ENCODE data around the gene BAIAP2L2. TPM values are rescaled to one million over a fixed set of nuclear protein-coding genes. Genes with fewer than 3 reads are reported as not detected.

BAIAP2L2 gene
- total and polyA plus RNA-seq, 2 experiments from 2014 or later = 3.9 to 5.6 TPM

DNA sequence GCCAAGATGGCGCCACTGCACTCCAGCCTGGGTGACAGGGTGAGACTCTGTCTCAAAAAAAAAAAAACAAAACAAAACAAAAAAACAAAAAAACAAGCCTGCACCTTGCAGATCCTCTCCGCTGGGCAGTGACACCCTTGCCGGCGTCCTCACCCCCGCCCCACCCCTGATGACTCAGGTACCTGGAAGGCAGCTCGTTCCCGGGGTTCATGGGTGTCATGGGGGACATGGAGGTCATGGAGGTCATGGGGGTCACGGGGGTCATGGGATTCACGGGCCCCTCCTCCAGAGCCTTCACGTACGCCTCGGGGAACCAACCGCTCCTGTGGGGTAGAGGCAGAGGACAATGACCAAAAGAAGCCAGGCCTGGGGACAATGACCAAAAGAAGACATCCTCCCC is 23.5 kb downstream of the BAIAP2L2 start:
- Histone ChIP-seq H3K27ac (ENCODE audit: low read depth) (no peak overlapping the region), H3K4me3 (no peak overlapping the region), H3K79me2 (replicated peaks; ENCODE audit: insufficient read depth) (no peaks in the 10 kb centered on the region; the same call in 1 of the 2 replicates), H3K27me3 (ENCODE audit: insufficient read depth) (peaks cover 17% of the 10 kb centered on the region), H3K9me2 (ENCODE audit: insufficient read depth) (no peaks in the 10 kb centered on the region), H3K4me2 (no peak overlapping the region), H4K20me1 (replicated peaks; ENCODE audit: insufficient read depth) (no peaks in the 10 kb centered on the region), H3F3A (replicated peaks; ENCODE audit: low read depth) (0 out of 2 replicates have a peak, but pooled peaks cover 5% of the 10 kb centered on the region), H3K4me1 (ENCODE audit: insufficient read depth) (peaks cover 25% of the 10 kb centered on the region; the same call in 1 of the 2 replicates), H3K36me3 (ENCODE audit: insufficient read depth) (no peaks in the 10 kb centered on the region), H2AFZ (no peak overlapping the region)
- TF ChIP-seq STAT1 (IDR thresholded peaks at IDR 0.05; ENCODE audit: unreplicated experiment) (no peak), CREB1 (CRISPR knock-in tag; IDR thresholded peaks at IDR 0.05; ENCODE audit: low read depth) (no peak)
- ATAC-seq (no peak), DNase-seq (ENCODE audit: low spot score) (no peak)
- Mint-ChIP-seq H3K4me3 (no peak overlapping the region), H3K36me3 (ENCODE audit: low read depth) (no peaks in the 10 kb centered on the region; the same call in 2 of the 3 replicates), H3K9me3 (no peaks in the 10 kb centered on the region), H3K4me1 (peaks cover 12% of the 10 kb centered on the region; the same call in 2 of the 3 replicates), H3K27me3 (ENCODE audit: insufficient read depth, low read depth, poor library complexity) (peaks cover 16% of the 10 kb centered on the region), H3K27ac (no peak overlapping the region)

DNA sequence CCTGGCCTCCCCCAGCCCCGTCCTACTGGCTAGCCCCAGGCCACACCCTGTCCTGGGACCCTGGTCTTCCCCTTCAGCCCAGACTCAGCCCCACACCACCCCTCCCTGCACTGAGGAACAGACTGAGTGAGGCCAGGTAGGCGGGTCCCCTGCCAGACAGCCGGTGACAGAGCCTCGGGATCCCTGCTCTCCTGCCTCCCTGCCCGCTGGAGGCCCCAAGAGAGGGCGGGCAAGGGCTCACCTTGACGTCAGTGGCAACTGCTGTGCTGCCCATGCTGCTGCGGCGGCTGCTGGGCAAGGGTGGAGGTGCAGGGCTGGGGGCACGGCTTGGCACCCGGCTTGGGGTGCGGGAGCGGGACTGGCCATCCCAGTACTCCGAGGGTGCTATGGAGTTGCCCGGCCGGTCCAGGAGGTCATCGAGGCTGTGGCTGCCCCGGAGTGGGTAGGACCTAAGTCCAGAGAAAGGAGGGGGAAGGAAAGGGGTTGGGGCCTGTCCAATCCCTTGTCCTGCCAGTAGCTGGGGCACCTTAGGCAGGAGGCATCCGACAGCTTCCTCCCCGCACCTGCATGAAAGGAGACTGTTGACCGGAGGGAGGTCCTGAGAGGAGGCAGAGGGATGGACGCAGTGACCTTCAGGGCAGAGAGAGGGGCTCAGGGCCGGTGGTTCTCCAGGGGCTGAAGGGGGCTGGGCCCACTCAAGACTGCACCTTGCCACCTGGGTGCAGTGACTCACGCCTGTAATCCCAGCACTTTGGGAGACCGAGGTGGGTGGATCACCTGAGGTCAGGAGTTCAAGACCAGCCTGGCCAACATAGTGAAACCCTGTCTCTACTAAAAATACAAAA is 24.3 kb downstream of the BAIAP2L2 start:
- no peak; the same call in 2 of the 3 replicates for ATAC-seq
- TF ChIP-seq, protein P1, sequence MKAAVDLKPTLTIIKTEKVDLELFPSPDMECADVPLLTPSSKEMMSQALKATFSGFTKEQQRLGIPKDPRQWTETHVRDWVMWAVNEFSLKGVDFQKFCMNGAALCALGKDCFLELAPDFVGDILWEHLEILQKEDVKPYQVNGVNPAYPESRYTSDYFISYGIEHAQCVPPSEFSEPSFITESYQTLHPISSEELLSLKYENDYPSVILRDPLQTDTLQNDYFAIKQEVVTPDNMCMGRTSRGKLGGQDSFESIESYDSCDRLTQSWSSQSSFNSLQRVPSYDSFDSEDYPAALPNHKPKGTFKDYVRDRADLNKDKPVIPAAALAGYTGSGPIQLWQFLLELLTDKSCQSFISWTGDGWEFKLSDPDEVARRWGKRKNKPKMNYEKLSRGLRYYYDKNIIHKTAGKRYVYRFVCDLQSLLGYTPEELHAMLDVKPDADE (IDR thresholded peaks at IDR 0.05) = no peak
- TF ChIP-seq POLR2AphosphoS5 (IDR thresholded peaks at IDR 0.05; ENCODE audit: low read depth) (no peak), JUNB (IDR thresholded peaks at IDR 0.05; ENCODE audit: unreplicated experiment) (no peak), EZH2phosphoT487 (IDR thresholded peaks at IDR 0.05; ENCODE audit: unreplicated experiment) (no peak), ZNF114 (CRISPR knock-in tag; IDR thresholded peaks at IDR 0.05) (no peak), EZH2 (IDR thresholded peaks at IDR 0.05; ENCODE audit: low read depth, unreplicated experiment) (no peak)
- TF ChIP-seq, protein P2, sequence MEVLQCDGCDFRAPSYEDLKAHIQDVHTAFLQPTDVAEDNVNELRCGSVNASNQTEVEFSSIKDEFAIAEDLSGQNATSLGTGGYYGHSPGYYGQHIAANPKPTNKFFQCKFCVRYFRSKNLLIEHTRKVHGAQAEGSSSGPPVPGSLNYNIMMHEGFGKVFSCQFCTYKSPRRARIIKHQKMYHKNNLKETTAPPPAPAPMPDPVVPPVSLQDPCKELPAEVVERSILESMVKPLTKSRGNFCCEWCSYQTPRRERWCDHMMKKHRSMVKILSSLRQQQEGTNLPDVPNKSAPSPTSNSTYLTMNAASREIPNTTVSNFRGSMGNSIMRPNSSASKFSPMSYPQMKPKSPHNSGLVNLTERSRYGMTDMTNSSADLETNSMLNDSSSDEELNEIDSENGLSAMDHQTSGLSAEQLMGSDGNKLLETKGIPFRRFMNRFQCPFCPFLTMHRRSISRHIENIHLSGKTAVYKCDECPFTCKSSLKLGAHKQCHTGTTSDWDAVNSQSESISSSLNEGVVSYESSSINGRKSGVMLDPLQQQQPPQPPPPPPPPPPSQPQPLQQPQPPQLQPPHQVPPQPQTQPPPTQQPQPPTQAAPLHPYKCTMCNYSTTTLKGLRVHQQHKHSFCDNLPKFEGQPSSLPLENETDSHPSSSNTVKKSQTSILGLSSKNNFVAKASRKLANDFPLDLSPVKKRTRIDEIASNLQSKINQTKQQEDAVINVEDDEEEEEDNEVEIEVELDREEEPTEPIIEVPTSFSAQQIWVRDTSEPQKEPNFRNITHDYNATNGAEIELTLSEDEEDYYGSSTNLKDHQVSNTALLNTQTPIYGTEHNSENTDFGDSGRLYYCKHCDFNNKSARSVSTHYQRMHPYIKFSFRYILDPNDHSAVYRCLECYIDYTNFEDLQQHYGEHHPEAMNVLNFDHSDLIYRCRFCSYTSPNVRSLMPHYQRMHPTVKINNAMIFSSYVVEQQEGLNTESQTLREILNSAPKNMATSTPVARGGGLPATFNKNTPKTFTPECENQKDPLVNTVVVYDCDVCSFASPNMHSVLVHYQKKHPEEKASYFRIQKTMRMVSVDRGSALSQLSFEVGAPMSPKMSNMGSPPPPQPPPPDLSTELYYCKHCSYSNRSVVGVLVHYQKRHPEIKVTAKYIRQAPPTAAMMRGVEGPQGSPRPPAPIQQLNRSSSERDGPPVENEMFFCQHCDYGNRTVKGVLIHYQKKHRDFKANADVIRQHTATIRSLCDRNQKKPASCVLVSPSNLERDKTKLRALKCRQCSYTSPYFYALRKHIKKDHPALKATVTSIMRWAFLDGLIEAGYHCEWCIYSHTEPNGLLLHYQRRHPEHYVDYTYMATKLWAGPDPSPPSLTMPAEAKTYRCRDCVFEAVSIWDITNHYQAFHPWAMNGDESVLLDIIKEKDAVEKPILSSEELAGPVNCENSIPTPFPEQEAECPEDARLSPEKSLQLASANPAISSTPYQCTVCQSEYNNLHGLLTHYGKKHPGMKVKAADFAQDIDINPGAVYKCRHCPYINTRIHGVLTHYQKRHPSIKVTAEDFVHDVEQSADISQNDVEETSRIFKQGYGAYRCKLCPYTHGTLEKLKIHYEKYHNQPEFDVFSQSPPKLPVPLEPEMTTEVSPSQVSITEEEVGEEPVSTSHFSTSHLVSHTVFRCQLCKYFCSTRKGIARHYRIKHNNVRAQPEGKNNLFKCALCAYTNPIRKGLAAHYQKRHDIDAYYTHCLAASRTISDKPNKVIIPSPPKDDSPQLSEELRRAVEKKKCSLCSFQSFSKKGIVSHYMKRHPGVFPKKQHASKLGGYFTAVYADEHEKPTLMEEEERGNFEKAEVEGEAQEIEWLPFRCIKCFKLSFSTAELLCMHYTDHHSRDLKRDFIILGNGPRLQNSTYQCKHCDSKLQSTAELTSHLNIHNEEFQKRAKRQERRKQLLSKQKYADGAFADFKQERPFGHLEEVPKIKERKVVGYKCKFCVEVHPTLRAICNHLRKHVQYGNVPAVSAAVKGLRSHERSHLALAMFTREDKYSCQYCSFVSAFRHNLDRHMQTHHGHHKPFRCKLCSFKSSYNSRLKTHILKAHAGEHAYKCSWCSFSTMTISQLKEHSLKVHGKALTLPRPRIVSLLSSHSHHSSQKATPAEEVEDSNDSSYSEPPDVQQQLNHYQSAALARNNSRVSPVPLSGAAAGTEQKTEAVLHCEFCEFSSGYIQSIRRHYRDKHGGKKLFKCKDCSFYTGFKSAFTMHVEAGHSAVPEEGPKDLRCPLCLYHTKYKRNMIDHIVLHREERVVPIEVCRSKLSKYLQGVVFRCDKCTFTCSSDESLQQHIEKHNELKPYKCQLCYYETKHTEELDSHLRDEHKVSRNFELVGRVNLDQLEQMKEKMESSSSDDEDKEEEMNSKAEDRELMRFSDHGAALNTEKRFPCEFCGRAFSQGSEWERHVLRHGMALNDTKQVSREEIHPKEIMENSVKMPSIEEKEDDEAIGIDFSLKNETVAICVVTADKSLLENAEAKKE (CRISPR knock-in tag; IDR thresholded peaks at IDR 0.05) = no peak
- TF ChIP-seq, protein P3, sequence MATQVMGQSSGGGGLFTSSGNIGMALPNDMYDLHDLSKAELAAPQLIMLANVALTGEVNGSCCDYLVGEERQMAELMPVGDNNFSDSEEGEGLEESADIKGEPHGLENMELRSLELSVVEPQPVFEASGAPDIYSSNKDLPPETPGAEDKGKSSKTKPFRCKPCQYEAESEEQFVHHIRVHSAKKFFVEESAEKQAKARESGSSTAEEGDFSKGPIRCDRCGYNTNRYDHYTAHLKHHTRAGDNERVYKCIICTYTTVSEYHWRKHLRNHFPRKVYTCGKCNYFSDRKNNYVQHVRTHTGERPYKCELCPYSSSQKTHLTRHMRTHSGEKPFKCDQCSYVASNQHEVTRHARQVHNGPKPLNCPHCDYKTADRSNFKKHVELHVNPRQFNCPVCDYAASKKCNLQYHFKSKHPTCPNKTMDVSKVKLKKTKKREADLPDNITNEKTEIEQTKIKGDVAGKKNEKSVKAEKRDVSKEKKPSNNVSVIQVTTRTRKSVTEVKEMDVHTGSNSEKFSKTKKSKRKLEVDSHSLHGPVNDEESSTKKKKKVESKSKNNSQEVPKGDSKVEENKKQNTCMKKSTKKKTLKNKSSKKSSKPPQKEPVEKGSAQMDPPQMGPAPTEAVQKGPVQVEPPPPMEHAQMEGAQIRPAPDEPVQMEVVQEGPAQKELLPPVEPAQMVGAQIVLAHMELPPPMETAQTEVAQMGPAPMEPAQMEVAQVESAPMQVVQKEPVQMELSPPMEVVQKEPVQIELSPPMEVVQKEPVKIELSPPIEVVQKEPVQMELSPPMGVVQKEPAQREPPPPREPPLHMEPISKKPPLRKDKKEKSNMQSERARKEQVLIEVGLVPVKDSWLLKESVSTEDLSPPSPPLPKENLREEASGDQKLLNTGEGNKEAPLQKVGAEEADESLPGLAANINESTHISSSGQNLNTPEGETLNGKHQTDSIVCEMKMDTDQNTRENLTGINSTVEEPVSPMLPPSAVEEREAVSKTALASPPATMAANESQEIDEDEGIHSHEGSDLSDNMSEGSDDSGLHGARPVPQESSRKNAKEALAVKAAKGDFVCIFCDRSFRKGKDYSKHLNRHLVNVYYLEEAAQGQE (IDR thresholded peaks at IDR 0.05; ENCODE audit: unreplicated experiment) = no peak

More for the DNA sequence above, 24.3 kb downstream of the BAIAP2L2 start:
- H3K36me3 ChIP-seq (ENCODE audit: insufficient read depth) = no peaks in the 10 kb centered on the region
- peaks cover 30% of the 10 kb centered on the region; the same call in 1 of the 2 replicates for H3K4me1 ChIP-seq (ENCODE audit: insufficient read depth)
- DNase-seq (ENCODE audit: low spot score) = peak; percentile 46
- H3K9me2 ChIP-seq (ENCODE audit: insufficient read depth) = no peaks in the 10 kb centered on the region
- Mint-ChIP-seq H3K9me3 (no peaks in the 10 kb centered on the region), H3K27me3 (ENCODE audit: insufficient read depth, low read depth, poor library complexity) (peaks cover 19% of the 10 kb centered on the region), H3K27ac (no peak overlapping the region), H3K4me1 (peaks cover 12% of the 10 kb centered on the region; the same call in 2 of the 3 replicates), H3K36me3 (ENCODE audit: low read depth) (no peaks in the 10 kb centered on the region; the same call in 2 of the 3 replicates), H3K4me3 (no peak overlapping the region)
- no peaks in the 10 kb centered on the region for H4K20me1 ChIP-seq (replicated peaks; ENCODE audit: insufficient read depth)
- peaks cover 24% of the 10 kb centered on the region for H3K27me3 ChIP-seq (ENCODE audit: insufficient read depth)
- H3F3A ChIP-seq (replicated peaks; ENCODE audit: low read depth) = 0 out of 2 replicates have a peak, but pooled peaks cover 5% of the 10 kb centered on the region
- H3K4me2 ChIP-seq = no peak overlapping the region
- H3K4me3 ChIP-seq = no peak overlapping the region
- H2AFZ ChIP-seq = no peak overlapping the region
- no peak overlapping the region for H3K27ac ChIP-seq (ENCODE audit: low read depth)
- H3K79me2 ChIP-seq (replicated peaks; ENCODE audit: insufficient read depth) = no peaks in the 10 kb centered on the region; the same call in 1 of the 2 replicates
